Measurements from ENCODE around the gene MLC1. TPM values are rescaled to one million over a fixed set of nuclear protein-coding genes. Genes with fewer than 3 reads are reported as not detected.

Gene MLC1
- total RNA-seq, 1 experiment from 2014 or later, result not detected

DNA sequence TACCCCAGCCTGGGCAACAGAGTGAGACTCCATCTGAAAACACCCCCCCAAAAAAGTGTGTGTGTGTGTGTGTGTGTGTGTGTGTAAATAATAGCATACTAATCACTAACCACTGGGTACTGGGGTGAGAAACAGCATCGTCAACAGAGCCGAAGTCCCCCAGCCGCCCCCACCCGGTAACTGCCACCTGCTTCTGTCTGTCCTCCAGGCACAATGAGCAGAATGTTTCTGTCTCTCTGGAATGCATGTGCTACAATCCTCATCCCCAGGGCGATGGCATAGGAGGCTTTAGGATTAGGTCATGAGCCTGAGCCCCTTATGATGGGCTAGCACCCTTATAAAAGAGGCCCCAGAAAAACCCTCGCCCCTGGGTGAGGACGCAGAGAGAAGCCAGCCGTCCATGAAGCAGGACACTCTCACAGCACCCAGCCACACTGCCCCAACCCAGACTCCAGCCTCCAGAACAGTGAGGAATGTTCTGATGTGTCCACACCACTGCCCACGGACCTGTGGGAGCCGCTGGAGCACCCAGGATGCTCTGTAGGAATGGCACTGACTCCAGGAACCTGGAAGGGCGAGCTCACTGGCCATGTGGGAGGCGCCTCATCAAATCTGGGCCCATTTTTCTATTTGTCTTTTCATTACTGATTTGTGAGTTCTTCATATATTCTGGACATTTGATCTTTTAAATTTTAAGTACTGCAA is 37.0 kb downstream of the MLC1 start:
- intact Hi-C loops (cut with micrococcal nuclease; ENCODE audit: unreplicated experiment), result no loop called here
- Histone ChIP-seq H3K4me3 (ENCODE audit: low read depth in 2 of 2, low read length in 2 of 2) (no peak overlapping the region), H3K4me1 (ENCODE audit: control insufficient read depth, insufficient read depth, low read length) (no peaks in the 10 kb centered on the region), H3K27me3 (ENCODE audit: control insufficient read depth, insufficient read depth, low read length) (no peaks in the 10 kb centered on the region), H3K27ac (ENCODE audit: low read length) (no peak overlapping the region), H3K36me3 (ENCODE audit: control insufficient read depth, insufficient read depth, low read length) (no peaks in the 10 kb centered on the region), H3K9me3 (ENCODE audit: control insufficient read depth, insufficient read depth, low read depth, low read length) (no peaks in the 10 kb centered on the region)
- in situ Hi-C loops (cut with HindIII; ENCODE audit: low pct_unique_long_range_greater_than_20kb, low sequenced_read_pairs), result no loop called here
- POLR2A ChIA-PET, result no interaction called here
- BruUV-seq (replicated peaks), result no TSS peak
- CTCF ChIA-PET, result no interaction called here
- no peak for DNase-seq (ENCODE audit: low read depth, low spot score)
- ATAC-seq, result no peak
- TF ChIP-seq CTCF (IDR thresholded peaks at IDR 0.05), result no peak
- TF ChIP-seq TCF7L2 (IDR thresholded peaks at IDR 0.05; ENCODE audit: low read depth, low read length), result no peak
- no peak for TF ChIP-seq POLR2AphosphoS5 (IDR thresholded peaks at IDR 0.05; ENCODE audit: low read depth, low read length)
- TF ChIP-seq, protein P1, sequence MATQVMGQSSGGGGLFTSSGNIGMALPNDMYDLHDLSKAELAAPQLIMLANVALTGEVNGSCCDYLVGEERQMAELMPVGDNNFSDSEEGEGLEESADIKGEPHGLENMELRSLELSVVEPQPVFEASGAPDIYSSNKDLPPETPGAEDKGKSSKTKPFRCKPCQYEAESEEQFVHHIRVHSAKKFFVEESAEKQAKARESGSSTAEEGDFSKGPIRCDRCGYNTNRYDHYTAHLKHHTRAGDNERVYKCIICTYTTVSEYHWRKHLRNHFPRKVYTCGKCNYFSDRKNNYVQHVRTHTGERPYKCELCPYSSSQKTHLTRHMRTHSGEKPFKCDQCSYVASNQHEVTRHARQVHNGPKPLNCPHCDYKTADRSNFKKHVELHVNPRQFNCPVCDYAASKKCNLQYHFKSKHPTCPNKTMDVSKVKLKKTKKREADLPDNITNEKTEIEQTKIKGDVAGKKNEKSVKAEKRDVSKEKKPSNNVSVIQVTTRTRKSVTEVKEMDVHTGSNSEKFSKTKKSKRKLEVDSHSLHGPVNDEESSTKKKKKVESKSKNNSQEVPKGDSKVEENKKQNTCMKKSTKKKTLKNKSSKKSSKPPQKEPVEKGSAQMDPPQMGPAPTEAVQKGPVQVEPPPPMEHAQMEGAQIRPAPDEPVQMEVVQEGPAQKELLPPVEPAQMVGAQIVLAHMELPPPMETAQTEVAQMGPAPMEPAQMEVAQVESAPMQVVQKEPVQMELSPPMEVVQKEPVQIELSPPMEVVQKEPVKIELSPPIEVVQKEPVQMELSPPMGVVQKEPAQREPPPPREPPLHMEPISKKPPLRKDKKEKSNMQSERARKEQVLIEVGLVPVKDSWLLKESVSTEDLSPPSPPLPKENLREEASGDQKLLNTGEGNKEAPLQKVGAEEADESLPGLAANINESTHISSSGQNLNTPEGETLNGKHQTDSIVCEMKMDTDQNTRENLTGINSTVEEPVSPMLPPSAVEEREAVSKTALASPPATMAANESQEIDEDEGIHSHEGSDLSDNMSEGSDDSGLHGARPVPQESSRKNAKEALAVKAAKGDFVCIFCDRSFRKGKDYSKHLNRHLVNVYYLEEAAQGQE (IDR thresholded peaks at IDR 0.05; ENCODE audit: insufficient read depth in 1 of 2, low read depth in 2 of 2, low read length in 1 of 2), result no peak
- TF ChIP-seq SIN3A (IDR thresholded peaks at IDR 0.05; ENCODE audit: borderline replicate concordance, insufficient read depth, low read depth, low read length), result no peak

DNA sequence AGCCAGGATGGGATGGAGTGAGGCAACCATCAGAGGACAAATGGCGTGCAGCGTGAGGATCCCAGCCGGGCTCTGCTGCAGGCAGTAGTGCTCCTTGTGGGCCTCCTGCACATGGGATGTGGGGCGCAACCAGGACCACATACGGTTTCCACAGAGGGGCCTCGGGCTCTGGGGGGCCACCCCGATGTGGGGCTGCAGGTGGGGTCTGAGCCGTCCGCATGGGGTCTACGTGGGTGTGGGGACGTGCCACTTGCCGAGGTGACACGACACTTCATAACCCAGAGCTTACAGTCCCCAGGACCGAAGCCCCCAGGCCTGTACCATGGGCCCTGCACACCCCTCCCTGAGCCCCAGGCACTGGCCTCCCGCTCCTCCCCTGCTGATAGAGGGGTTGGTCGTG is 37.9 kb downstream of the MLC1 start:
- DNase-seq (ENCODE audit: low read depth, low spot score) (no peak), ATAC-seq (no peak)
- H3K9me3 ChIP-seq (ENCODE audit: control insufficient read depth, insufficient read depth, low read depth, low read length), result no peaks in the 10 kb centered on the region
- no peaks in the 10 kb centered on the region for H3K27me3 ChIP-seq (ENCODE audit: control insufficient read depth, insufficient read depth, low read length)
- H3K4me1 ChIP-seq (ENCODE audit: control insufficient read depth, insufficient read depth, low read length), result no peaks in the 10 kb centered on the region
- H3K4me3 ChIP-seq (ENCODE audit: low read depth in 2 of 2, low read length in 2 of 2), result no peak overlapping the region
- H3K36me3 ChIP-seq (ENCODE audit: control insufficient read depth, insufficient read depth, low read length), result no peaks in the 10 kb centered on the region
- CTCF ChIA-PET, result no interaction called here
- H3K27ac ChIP-seq (ENCODE audit: low read length), result no peak overlapping the region
- TF ChIP-seq TCF7L2 (IDR thresholded peaks at IDR 0.05; ENCODE audit: low read depth, low read length), result no peak
- TF ChIP-seq, protein P1 (IDR thresholded peaks at IDR 0.05; ENCODE audit: insufficient read depth in 1 of 2, low read depth in 2 of 2, low read length in 1 of 2), result no peak
- TF ChIP-seq CTCF (IDR thresholded peaks at IDR 0.05), result no peak
- no peak for TF ChIP-seq POLR2AphosphoS5 (IDR thresholded peaks at IDR 0.05; ENCODE audit: low read depth, low read length)
- no peak for TF ChIP-seq SIN3A (IDR thresholded peaks at IDR 0.05; ENCODE audit: borderline replicate concordance, insufficient read depth, low read depth, low read length)
- POLR2A ChIA-PET, result no interaction called here
- no TSS peak for BruUV-seq (replicated peaks)
- intact Hi-C loops (cut with micrococcal nuclease; ENCODE audit: unreplicated experiment), result no loop called here
- in situ Hi-C loops (cut with HindIII; ENCODE audit: low pct_unique_long_range_greater_than_20kb, low sequenced_read_pairs), result no loop called here
